BE2C (cell line): ENCODE results near the gene SSNA1.
A peak's percentile ranks its signal among the peaks of the same experiment; 100 is the strongest.

ENCODE experiments used
- DNase-seq: peaks from one replicate; pipeline ENCODE4 v3.0.0-alpha.2; 2020
- H3K27me3 ChIP-seq: fragments of 250-450 bp; sonication (Bioruptor Pico); 2 replicates; pipeline ENCODE4 v1.5.1; 2020; ENCODE audit warnings: mild to moderate bottlenecking
- H3K36me3 ChIP-seq: fragments of 250-450 bp; sonication (Bioruptor Pico); 2 replicates; pipeline ENCODE4 v1.5.1; 2020; ENCODE audit warnings: mild to moderate bottlenecking
- H3K4me1 ChIP-seq: fragments of 250-450 bp; sonication (Bioruptor Pico); 2 replicates; pipeline ENCODE4 v1.5.1; 2020
- H3K4me3 ChIP-seq: 2 replicates; pipeline ENCODE4 v1.5.1; 2011; ENCODE audit warnings: low read depth, low read length
- H3K9me3 ChIP-seq: fragments of 250-450 bp; sonication (Bioruptor Pico); 2 replicates; pipeline ENCODE4 v1.5.1; 2020
- TF ChIP-seq, protein P1 (sequence below): IDR thresholded peaks from 2 replicates; pipeline ENCODE4 v1.5.1; 2012; ENCODE audit warnings: mild to moderate bottlenecking, low read depth, low read length

Gene SSNA1

GRCh38 chr9:137167747-137168572 is 20.5 kb upstream of the SSNA1 start:
- no peaks in the 10 kb centered on the region for H3K9me3 ChIP-seq
- no peak overlapping the region for H3K4me3 ChIP-seq
- H3K4me1 ChIP-seq: no peaks in the 10 kb centered on the region
- H3K27me3 ChIP-seq: peaks cover 64% of the 10 kb centered on the region
- H3K36me3 ChIP-seq: no peaks in the 10 kb centered on the region
- DNase-seq: no peak
- TF ChIP-seq, protein P1, sequence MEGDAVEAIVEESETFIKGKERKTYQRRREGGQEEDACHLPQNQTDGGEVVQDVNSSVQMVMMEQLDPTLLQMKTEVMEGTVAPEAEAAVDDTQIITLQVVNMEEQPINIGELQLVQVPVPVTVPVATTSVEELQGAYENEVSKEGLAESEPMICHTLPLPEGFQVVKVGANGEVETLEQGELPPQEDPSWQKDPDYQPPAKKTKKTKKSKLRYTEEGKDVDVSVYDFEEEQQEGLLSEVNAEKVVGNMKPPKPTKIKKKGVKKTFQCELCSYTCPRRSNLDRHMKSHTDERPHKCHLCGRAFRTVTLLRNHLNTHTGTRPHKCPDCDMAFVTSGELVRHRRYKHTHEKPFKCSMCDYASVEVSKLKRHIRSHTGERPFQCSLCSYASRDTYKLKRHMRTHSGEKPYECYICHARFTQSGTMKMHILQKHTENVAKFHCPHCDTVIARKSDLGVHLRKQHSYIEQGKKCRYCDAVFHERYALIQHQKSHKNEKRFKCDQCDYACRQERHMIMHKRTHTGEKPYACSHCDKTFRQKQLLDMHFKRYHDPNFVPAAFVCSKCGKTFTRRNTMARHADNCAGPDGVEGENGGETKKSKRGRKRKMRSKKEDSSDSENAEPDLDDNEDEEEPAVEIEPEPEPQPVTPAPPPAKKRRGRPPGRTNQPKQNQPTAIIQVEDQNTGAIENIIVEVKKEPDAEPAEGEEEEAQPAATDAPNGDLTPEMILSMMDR: no peak

- Histone ChIP-seq H3K9me3 (no peaks in the 10 kb centered on the region), H3K36me3 (no peaks in the 10 kb centered on the region), H3K4me3 (peak overlapping the region; percentile 24; the same call in 1 of the 2 replicates), H3K27me3 (peaks cover 63% of the 10 kb centered on the region), H3K4me1 (peaks cover 4% of the 10 kb centered on the region)
- TF ChIP-seq, protein P1: no peak
- DNase-seq: no peak
Measured at GRCh38 chr9:137168573-137168903, 19.9 kb upstream of the SSNA1 start.

- H3K4me1 ChIP-seq: peaks cover 6% of the 10 kb centered on the region
- H3K9me3 ChIP-seq: no peaks in the 10 kb centered on the region
- no peaks in the 10 kb centered on the region for H3K36me3 ChIP-seq
- TF ChIP-seq, protein P1: no peak
- peak; percentile 80 for DNase-seq
- peak overlapping the region; percentile 44 for H3K4me3 ChIP-seq
- H3K27me3 ChIP-seq: peaks cover 63% of the 10 kb centered on the region
Measured at GRCh38 chr9:137168904-137169856, 19.3 kb upstream of the SSNA1 start.

DNA sequence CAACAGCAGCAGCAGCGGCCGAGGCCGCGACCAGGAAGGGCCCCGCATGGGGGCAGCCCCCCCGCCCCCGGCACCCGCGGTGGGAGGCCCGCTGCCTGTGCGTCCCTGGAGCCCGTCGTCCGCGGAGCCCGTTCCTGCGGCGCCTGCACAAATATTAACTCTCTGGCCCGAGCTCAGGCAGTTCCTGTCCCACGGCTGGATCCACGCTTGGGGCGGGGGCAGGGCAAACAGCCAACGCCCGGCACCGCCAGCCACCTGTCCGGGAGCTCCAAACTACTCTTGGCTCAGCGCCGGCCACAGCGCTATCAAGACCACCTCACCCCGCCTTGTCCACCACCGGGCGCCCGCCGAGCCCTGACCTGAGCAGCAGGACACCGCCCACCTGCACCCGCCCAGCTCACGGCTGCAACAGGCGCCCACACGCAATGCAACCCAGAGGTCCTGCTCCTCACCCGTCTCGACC is 18.5 kb upstream of the SSNA1 start, which contains the start of gene LRRC26:
TSS of gene LRRC26 (minus strand) at position 156 of the 463 bp plus-strand sequence. CDS start at position 48, 108 bp downstream.
- Histone ChIP-seq H3K9me3 (no peaks in the 10 kb centered on the region), H3K4me3 (peak within 1 kb of the TSS; percentile 44), H3K27me3 (peaks cover 58% of the 10 kb centered on the region), H3K36me3 (no peaks in the 10 kb centered on the region), H3K4me1 (peaks cover 6% of the 10 kb centered on the region)
- TF ChIP-seq, protein P1: no peak
- no peak for DNase-seq

DNA sequence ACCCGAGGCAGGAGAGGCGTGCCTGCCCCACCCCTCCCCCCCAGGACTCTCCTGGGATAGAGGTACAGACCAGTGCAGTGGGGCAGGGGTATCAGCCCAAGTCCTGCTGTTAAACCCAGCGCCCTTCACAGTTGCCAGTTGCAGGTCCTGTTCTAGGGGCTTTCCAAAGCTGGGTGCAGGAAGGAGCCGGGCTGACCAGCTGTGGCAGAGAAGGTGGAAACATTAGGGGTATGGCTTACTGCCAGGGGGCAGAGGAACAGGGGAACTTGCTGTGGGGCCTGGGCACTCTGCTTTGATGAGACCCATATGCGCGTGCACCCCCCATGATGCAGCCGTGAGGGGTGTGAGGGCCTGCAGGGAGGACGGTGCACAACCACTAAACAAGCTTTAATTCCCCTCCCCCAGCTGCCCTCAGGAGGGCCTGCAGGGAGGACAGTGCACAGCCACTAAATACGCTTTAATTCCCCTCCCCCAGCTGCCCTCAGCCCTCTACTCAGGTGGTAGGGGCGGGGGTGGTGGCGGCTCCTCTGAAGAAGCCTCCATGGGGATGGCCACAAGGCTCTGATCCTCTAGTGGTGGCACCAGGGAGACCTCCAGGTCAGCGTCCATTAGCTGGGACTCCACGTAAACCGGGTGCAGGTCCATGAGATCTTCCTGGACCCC is 17.9 kb upstream of the SSNA1 start:
- H3K27me3 ChIP-seq: peaks cover 55% of the 10 kb centered on the region

More for the DNA sequence above, 17.9 kb upstream of the SSNA1 start:
- no peak overlapping the region for H3K4me3 ChIP-seq
- H3K36me3 ChIP-seq: no peaks in the 10 kb centered on the region
- DNase-seq: no peak
- TF ChIP-seq, protein P1: no peak
- no peaks in the 10 kb centered on the region for H3K9me3 ChIP-seq
- H3K4me1 ChIP-seq: peaks cover 6% of the 10 kb centered on the region
